Heart left ventricle (tissue), 16 donors: ENCODE measurements around the gene OXSR1. TPM values are rescaled to one million over a fixed set of nuclear protein-coding genes. Genes with fewer than 3 reads are reported as not detected.

Source experiments
- ATAC-seq, 4 donors: fragments of 200-7000 bp; cut with Tn5 transposase; one replicate each; pipeline ENCODE4 v1.9.1; 2020 to 2022; ENCODE audit warnings: moderate library complexity in 4 of 4, mild to moderate bottlenecking in 3 of 4, moderate number of reproducible peaks in 1 of 4
- DNase-seq, 5 donors: peaks; one replicate each; pipeline ENCODE4 v3.0.0-alpha.2; 2020
- H3K27ac ChIP-seq, 12 donors: fragments of 200-600 bp; sonication (generic) in 4 of 12; one replicate each; pipeline versions ENCODE4 v1.5.0 to v1.8.0; 2016 to 2022; ENCODE audit warnings: mild to moderate bottlenecking in 2 of 12
- H3K27me3 ChIP-seq, 9 donors: fragments of 200-600 bp; sonication (generic) in 2 of 9; one replicate each; pipeline versions ENCODE4 v1.5.1 to v1.8.0; 2016 to 2022; ENCODE audit warnings: mild to moderate bottlenecking in 3 of 9
- H3K36me3 ChIP-seq, 9 donors: fragments of 200-600 bp; sonication (generic) in 2 of 9; one replicate each; pipeline versions ENCODE4 v1.5.0 to v1.8.0; 2018 to 2022; ENCODE audit warnings: mild to moderate bottlenecking in 2 of 9
- H3K4me1 ChIP-seq, 12 donors: fragments of 200-600 bp; sonication (generic) in 4 of 12; one replicate each; pipeline versions ENCODE4 v1.5.0 to v1.8.0; 2016 to 2022; ENCODE audit warnings: mild to moderate bottlenecking in 3 of 12
- H3K4me3 ChIP-seq, 12 donors: fragments of 200-600 bp; sonication (generic) in 4 of 12; one replicate each; pipeline versions ENCODE4 v1.5.0 to v1.8.0; 2017 to 2022; ENCODE audit warnings: mild to moderate bottlenecking in 9 of 12, moderate library complexity in 4 of 12
- H3K9me3 ChIP-seq, 12 donors: fragments of 200-600 bp; sonication (generic) in 4 of 12; one replicate each; pipeline versions ENCODE4 v1.5.0 to v1.8.0; 2016 to 2022; ENCODE audit warnings: mild to moderate bottlenecking in 1 of 12
- CTCF ChIP-seq, 12 donors: fragments of 200-600 bp; sonication (generic) in 4 of 12; IDR thresholded peaks; one replicate each; pipeline versions ENCODE4 v1.5.0 to v1.8.0; 2018 to 2022; ENCODE audit warnings: antibody characterized with exemption in 12 of 12, mild to moderate bottlenecking in 5 of 12
- POLR2A ChIP-seq, 2 donors: fragments of 450-650 bp; IDR thresholded peaks; one replicate each; pipeline ENCODE4 v1.6.1; 2017; ENCODE audit warnings: antibody characterized with exemption in 2 of 2, mild to moderate bottlenecking in 2 of 2, moderate library complexity in 2 of 2
- WGBS, 4 donors: extraction: QIAGEN DNeasy Blood & Tissue Kit in 2 of 4; methylation state at CpG; one replicate each; pipeline versions ENCODE4 v1.1.5 to v1.1.7; 2013 to 2018; 5-methylcytosine and 5-hydroxymethylcytosine counted together
- intact Hi-C, 10 donors: fragments of 100-400 bp; cut with DNase I; formaldehyde crosslinking; loops; one replicate each; pipeline versions ENCODE4 v1.11.1 to v1.14.2; 2022
- polyA plus RNA-seq, 2 donors: library from polyadenylated mRNA; stranded (reverse); fragments of 200-250 nt; gene quantifications; one replicate each; pipeline ENCODE4 v1.2.3, GENCODE V29; 2013
- total RNA-seq, 9 donors: library from RNA; depleted of rRNA in 2 of 9; stranded (reverse); fragments of >200 nt in 2 of 9; fragmentation: NEBNext Ultra II Directional in 3 of 9; extraction: Animal tissue kit (Norgen Biotek cat#: 25700) in 3 of 9; gene quantifications; one replicate each; pipeline versions ENCODE4 v1.1.0 to v1.2.4, GENCODE V29; 2016 to 2023
- donor health status: ischemic (EF 13 %, LVEDD 7.1; RV severe dilation, severe dysfunction).
- donor health status: healthy with polysubstance abuse.
- donor health status: DM: no; HTN: yes; CAD: no.
- donor health status: DM: no; HTN: no; CAD: no.
- donor health status: ischemic (EF 25% LVEDD 6.9; RV normal size, moderate dysfunction).
- donor health status: ischemic (EF 25% LVEDD 5.7; RV mildly dilated, moderate dysfunction).
- donor health status: healthy.
- donor health status: DM: yes; HTN: yes; CAD: no.
- donor health status: ischemic (EF 35%, LVEDD 5.7; RV mildly dilated, moderate dysfunction).
- donor health status: nonischemic (EF 11% LVEDD 7.7; RV severe dilation, severe dysfunction).
- donor health status: DM: yes; HTN: yes; CAD: no.
- donor health status: PGD.
- donor health status: ischemic (EF 29% LVEDD 5.4; RV normal size, mild dysfunction).
- donor health status: nonischemic (EF 23%, LVEDD 6.1; RV moderate dilation, normal function).

The OXSR1 gene
- total and polyA plus RNA-seq, 11 donors, result 10.4 to 38.3 (median 31.7) TPM

- no peak for DNase-seq
- TF ChIP-seq CTCF (IDR thresholded peaks at IDR 0.05) (no peak), POLR2A (IDR thresholded peaks at IDR 0.05) (no peak)
- H3K9me3 ChIP-seq, result no peaks in the 10 kb centered on the region
- peaks cover 0 to 8% (median 0%) of the 10 kb centered on the region in 9 donors for H3K36me3 ChIP-seq
- WGBS, 4 donors, result 83 to 92% (median 90%) methylated on average over 12 to 13 of the region's 13 CpGs
- H3K4me1 ChIP-seq, result no peaks in the 10 kb centered on the region
- intact Hi-C loops, result no loop called here
- peak in 2 of 4 donors; percentile 7 to 57 for ATAC-seq
- H3K4me3 ChIP-seq, result no peak overlapping the region
- no peak overlapping the region for H3K27ac ChIP-seq
- no peaks in the 10 kb centered on the region for H3K27me3 ChIP-seq
Measured at GRCh38 chr3:38276081-38276916, 111.0 kb downstream of the OXSR1 start.

GRCh38 chr3:38276917-38277630 is 111.7 kb downstream of the OXSR1 start:
- Histone ChIP-seq H3K36me3 (peaks cover 0 to 8% (median 0%) of the 10 kb centered on the region in 9 donors), H3K9me3 (no peaks in the 10 kb centered on the region), H3K27me3 (no peaks in the 10 kb centered on the region), H3K27ac (no peak overlapping the region), H3K4me1 (no peaks in the 10 kb centered on the region), H3K4me3 (no peak overlapping the region)
- DNase-seq, result no peak
- WGBS, 4 donors, result 89 to 96% (median 95%) methylated on average over 11 to 13 of the region's 13 CpGs
- intact Hi-C loops, result no loop called here
- TF ChIP-seq CTCF (IDR thresholded peaks at IDR 0.05) (no peak), POLR2A (IDR thresholded peaks at IDR 0.05) (no peak)
- no peak for ATAC-seq

GRCh38 chr3:38278841-38279240 is 113.5 kb downstream of the OXSR1 start:
- no peak overlapping the region for H3K27ac ChIP-seq
- H3K27me3 ChIP-seq, result no peaks in the 10 kb centered on the region
- intact Hi-C loops, result no loop called here
- no peaks in the 10 kb centered on the region for H3K4me1 ChIP-seq
- DNase-seq (no peak), ATAC-seq (no peak)
- WGBS, 4 donors, result 87 to 97% (median 92%) methylated on average over 5 of the region's 5 CpGs
- peaks cover 0 to 8% (median 0%) of the 10 kb centered on the region in 9 donors for H3K36me3 ChIP-seq
- no peaks in the 10 kb centered on the region for H3K9me3 ChIP-seq
- H3K4me3 ChIP-seq, result no peak overlapping the region
- TF ChIP-seq POLR2A (IDR thresholded peaks at IDR 0.05) (no peak), CTCF (IDR thresholded peaks at IDR 0.05) (no peak)
